Cardiac fibroblast (primary cell): ENCODE results near the gene SRGAP3.

Experiments
- DNase-seq, 2 donors: peaks; one replicate each; pipeline versions ENCODE4 v3.0.0 to v3.0.0-alpha.2; 2010; ENCODE audit warnings: low read depth in 2 of 2
- H3K4me3 ChIP-seq, 2 donors: replicated peaks in 1 of 2; 1 replicate in 1 of 2; 2 replicates in 1 of 2; pipeline ENCODE4 v1.5.1; 2011; ENCODE audit warnings: low read depth in 2 of 2, low read length in 2 of 2, mild to moderate bottlenecking in 2 of 2, moderate library complexity in 1 of 2
- CTCF ChIP-seq: IDR thresholded peaks from one replicate; pipeline ENCODE4 v1.5.1; 2011; ENCODE audit warnings: low read depth, mild to moderate bottlenecking, low read length, inconsistent platforms

Gene SRGAP3

GRCh38 chr3:9122732-9123364 lies 126.6 kb downstream of the SRGAP3 start:
- TF ChIP-seq CTCF = no peak
- DNase-seq = peak in 1 of 2 donors; percentile 1
- no peak overlapping the region for H3K4me3 ChIP-seq

- no peak overlapping the region for H3K4me3 ChIP-seq
- no peak for TF ChIP-seq CTCF
- no peak for DNase-seq
These were observed 128.0 kb downstream of the SRGAP3 start for GRCh38 chr3:9121366-9122001.

- no peak for DNase-seq
- no peak for TF ChIP-seq CTCF
These were observed 130.1 kb downstream of the SRGAP3 start for GRCh38 chr3:9119331-9119730.

GRCh38 chr3:9118222-9118621 lies 131.2 kb downstream of the SRGAP3 start:
- no peak for DNase-seq
- TF ChIP-seq CTCF = no peak
- H3K4me3 ChIP-seq = no peak overlapping the region

More at GRCh38 chr3:9119331-9119730, 130.1 kb downstream of the SRGAP3 start:
- H3K4me3 ChIP-seq = no peak overlapping the region

- no peak for DNase-seq
- no peak for TF ChIP-seq CTCF
- no peak overlapping the region for H3K4me3 ChIP-seq
These were observed 132.2 kb downstream of the SRGAP3 start for GRCh38 chr3:9117220-9117619.

GRCh38 chr3:9116336-9116735 lies 133.1 kb downstream of the SRGAP3 start:
- H3K4me3 ChIP-seq = no peak overlapping the region
- no peak for DNase-seq
- no peak for TF ChIP-seq CTCF
